ENCODE measurements around the gene CAPRIN1.
A peak's percentile ranks its signal among the peaks of the same experiment; 100 is the strongest.

The CAPRIN1 gene, protein sequence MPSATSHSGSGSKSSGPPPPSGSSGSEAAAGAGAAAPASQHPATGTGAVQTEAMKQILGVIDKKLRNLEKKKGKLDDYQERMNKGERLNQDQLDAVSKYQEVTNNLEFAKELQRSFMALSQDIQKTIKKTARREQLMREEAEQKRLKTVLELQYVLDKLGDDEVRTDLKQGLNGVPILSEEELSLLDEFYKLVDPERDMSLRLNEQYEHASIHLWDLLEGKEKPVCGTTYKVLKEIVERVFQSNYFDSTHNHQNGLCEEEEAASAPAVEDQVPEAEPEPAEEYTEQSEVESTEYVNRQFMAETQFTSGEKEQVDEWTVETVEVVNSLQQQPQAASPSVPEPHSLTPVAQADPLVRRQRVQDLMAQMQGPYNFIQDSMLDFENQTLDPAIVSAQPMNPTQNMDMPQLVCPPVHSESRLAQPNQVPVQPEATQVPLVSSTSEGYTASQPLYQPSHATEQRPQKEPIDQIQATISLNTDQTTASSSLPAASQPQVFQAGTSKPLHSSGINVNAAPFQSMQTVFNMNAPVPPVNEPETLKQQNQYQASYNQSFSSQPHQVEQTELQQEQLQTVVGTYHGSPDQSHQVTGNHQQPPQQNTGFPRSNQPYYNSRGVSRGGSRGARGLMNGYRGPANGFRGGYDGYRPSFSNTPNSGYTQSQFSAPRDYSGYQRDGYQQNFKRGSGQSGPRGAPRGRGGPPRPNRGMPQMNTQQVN

GRCh38 chr11:34051349-34052035 lies at the start of gene CAPRIN1:
Gene CAPRIN1, plus strand, starts transcription at chr11:34051731. Its CDS starts 690 bp downstream, at chr11:34052421.
- DNase-seq (ENCODE audit: low read depth in 3 of 3): peak; percentile 67 to 80 (median 68)

DNA sequence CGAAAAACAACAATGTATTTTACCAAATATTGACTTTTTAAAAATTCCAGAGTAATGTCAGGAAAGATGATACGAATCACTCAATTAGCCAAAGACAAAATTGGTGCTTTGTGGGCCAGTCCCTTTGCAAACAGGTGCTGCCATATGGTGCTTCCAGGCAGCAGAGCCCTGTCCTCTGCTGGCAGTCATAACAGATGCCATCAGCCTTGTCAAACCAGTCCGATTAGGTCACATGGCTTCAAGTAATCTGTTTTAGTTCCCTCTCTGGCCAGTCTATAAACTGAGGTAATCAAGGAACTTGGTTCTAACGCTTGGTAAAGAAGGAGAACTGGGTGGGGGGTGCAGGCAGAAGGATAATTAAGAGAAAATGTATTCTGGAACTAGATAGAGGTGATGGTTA lies 49.1 kb upstream of the CAPRIN1 start:
- DNase-seq (ENCODE audit: low read depth in 3 of 3): no peak

DNA sequence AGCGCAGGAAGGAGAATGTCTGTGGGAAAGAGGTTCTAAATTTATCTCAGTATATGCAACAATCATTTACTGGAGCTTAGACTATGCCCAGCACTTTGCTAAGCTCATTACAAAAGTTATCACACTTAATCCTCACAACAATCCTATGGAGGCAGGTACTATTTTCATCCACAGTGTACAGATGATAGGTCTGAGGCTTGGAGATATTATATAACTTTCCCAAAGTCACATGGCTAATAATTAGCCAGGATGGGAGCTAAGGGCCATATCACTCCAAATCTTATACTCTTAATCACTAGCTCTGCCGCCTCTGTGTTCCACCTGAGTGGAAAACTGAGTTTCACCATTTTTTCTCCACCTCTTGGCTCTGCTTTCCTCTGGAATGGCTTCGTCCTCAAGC lies 47.3 kb upstream of the CAPRIN1 start:
- DNase-seq (ENCODE audit: low read depth in 3 of 3): no peak

GRCh38 chr11:34006876-34007275 lies 44.7 kb upstream of the CAPRIN1 start:
- DNase-seq (ENCODE audit: low read depth in 3 of 3): no peak

- DNase-seq (ENCODE audit: low read depth in 3 of 3): no peak
These were observed 38.8 kb upstream of the CAPRIN1 start for GRCh38 chr11:34012734-34013133.

DNA sequence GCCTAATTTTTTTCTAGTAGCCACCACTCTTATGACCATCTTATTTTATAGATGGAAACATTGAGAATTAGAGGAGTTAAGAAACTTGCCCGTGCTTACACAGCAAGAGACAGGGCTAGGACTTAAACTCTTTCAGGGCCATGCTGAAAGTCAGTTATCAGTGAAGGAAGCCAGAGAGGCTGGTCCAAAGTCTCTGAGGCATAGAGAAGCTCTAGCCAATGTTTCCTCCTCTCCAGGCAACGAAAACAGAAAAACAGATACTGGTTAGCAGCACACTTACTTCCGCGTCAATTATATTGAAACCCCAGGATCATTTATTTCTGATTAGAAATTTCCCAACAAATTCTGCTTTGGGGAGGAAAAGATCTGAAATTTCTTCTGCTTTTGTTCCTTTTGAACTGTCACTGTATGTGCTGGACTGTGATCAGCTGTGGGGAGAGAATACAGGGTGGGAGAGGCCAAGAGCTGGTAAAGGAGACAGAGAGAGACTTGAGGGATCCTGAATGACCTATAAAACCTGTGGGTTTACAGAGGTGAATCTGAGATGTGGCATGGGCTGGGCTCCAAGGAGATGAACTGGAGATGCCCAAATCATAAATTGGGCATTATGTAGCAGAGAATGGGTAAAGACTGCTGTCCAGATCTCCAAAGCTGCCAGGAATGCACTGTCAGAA lies 37.5 kb upstream of the CAPRIN1 start:
- DNase-seq (ENCODE audit: low read depth in 3 of 3): no peak

DNA sequence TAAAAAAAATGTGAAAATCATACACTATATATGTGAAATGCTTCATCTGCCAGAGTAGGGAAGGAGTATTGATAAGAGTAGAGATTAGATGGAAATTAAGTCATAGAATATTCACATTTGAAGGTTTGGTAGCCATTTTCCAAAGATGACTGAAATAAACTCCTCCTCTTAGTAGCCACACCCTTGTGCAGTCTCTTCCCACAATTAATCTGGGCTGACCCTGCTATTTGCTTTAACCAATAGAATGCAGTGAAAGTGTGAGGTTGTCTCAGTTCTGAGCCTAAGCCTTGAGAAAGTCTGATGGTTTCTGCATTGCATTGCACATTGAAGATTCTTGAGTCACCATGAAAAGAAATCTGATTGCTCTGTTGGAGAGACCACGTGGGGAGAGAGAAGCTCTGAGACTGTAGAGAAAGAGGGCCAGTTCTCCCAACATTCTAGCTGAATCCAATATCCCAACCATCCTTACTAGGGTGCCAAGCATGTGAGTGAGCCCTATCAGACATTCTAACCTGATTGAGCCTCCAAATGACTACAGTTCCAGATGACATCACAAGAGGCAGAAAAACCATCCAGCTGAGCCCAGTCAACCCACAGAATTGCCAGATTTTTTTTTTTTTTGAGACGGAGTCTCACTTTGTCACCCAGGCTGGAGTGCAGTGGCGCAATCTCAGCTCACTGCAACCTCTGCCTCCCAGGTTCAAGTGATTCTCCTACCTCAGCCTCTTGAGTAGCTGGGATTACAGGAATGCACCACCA lies 29.4 kb upstream of the CAPRIN1 start:
- DNase-seq (ENCODE audit: low read depth in 3 of 3): no peak

DNA sequence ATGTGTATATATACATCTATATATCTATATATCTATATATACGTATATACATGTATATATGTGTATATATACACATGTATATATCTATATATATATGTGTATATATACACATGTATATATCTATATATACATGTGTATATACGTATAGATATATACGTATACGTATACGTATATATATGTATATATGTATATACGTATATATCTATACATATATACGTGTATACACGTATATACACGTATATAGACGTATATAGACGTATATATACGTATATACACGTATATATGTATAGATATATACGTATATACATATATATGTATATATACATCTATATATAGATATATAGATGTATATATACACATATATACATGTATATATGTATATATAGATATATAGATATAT lies 25.1 kb upstream of the CAPRIN1 start:
- no peak for DNase-seq (ENCODE audit: low read depth in 3 of 3)

- no peak for DNase-seq (ENCODE audit: low read depth in 3 of 3)
These were observed 23.8 kb upstream of the CAPRIN1 start for GRCh38 chr11:34027516-34028408.

GRCh38 chr11:34028425-34028824 lies 23.1 kb upstream of the CAPRIN1 start:
- DNase-seq (ENCODE audit: low read depth in 3 of 3): no peak

GRCh38 chr11:34029176-34029575 lies 22.4 kb upstream of the CAPRIN1 start:
- no peak for DNase-seq (ENCODE audit: low read depth in 3 of 3)

- no peak for DNase-seq (ENCODE audit: low read depth in 3 of 3)
These were observed 21.1 kb upstream of the CAPRIN1 start for GRCh38 chr11:34030382-34030781.

DNA sequence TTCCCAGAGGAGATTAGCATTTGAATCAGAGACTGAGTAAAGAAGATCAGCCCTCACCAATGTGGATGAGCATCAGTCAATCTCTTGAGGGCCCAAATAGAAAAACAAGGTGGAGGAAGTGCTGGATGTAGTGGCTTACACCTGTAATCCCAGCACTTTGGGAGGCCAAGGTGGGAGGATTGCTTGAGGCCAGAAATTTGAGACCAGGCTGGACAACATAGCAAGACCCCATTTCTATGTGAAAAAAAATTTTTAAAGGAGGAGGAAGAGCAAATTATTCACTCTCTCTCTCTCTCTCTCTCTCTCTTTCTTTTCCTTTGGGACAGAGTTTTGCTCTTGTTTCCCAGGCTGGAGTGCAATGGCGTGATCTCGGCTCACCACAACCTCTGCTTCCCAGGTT lies 18.1 kb upstream of the CAPRIN1 start:
- DNase-seq (ENCODE audit: low read depth in 3 of 3): no peak

DNA sequence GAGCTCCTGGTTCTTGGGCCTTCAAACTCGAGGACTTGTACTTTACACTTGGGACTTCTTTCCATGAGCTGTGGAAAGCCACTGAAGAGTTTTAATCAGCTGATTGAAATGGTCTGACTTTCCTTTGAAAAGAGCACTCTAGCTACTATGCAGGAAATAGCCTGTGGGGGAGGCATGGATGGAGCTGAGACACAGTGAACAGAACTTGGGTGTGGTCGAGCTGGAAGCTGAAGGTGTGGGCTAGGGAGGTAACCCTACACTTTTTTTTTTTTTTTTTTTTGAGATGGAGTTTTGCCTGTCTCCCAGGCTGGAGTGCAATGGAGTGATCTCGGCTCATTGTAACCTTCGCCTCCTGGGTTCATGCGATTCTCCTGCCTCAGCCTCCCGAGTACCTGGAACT lies 17.5 kb upstream of the CAPRIN1 start:
- DNase-seq (ENCODE audit: low read depth in 3 of 3): no peak

DNA sequence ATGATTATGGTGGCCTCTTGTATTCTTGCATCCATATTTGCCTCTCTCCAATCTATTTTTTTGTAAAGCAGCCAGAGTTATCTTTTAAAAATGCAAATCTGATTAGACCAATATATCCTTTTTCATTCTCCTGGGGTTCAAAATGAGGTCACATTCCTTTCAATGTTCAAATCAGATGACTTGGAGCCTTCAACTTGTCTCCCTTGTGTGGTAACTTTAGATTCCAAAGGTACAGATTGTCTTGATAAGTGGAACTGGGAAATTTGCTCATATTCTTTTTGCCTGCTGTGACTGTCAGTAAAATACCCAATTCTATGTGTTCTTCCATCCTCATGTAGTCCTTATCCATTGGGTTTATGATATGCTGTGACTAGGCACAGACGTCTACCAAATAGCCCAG lies 15.1 kb upstream of the CAPRIN1 start:
- no peak for DNase-seq (ENCODE audit: low read depth in 3 of 3)

DNA sequence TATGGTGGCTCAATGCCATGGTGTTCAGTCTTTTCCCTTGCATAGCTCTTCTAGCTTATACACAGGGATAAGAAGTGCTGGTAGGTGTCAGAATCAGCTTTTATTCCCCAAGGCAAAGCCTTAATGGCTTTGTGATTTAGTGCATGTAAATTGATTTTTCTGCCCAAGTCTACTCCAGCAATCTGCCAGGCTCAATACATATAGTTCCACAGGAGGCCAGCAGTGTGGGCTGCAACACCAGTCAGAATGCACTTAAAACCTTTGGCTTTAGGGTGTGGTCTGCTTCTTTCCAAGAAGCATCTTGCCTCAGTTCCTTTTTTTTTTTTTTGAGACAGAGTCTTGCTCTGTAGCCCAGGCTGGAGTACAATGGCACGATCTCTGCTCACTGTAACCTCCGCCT lies 14.5 kb upstream of the CAPRIN1 start:
- no peak for DNase-seq (ENCODE audit: low read depth in 3 of 3)

DNA sequence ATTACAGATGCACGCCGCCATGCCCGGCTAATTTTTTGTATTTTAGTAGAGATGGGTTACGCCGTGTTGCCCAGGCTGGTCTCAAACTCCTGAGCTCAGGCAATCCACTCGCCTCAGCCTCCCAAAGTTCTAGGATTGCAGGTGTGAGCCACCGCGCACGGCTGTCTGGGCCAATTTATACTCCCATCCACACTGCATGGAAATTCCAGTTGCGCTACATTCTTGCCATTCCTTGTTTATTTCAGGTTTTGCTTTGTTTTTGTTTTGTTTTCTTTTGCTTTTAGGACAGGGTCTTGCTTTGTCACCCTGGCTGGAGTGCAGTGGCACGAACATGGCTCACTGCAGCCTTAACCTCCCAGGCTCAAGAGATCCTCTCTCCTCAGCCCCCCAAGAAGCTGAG lies 11.0 kb upstream of the CAPRIN1 start:
- DNase-seq (ENCODE audit: low read depth in 3 of 3): no peak

- peak in 1 of 3 experiments; percentile 20 for DNase-seq (ENCODE audit: low read depth in 3 of 3)
These were observed 6.7 kb upstream of the CAPRIN1 start for GRCh38 chr11:34044664-34045485.

GRCh38 chr11:34049028-34049427 lies 2.5 kb upstream of the CAPRIN1 start:
- DNase-seq (ENCODE audit: low read depth in 3 of 3): no peak
